Measurements from ENCODE around the gene TP63.

DNA sequence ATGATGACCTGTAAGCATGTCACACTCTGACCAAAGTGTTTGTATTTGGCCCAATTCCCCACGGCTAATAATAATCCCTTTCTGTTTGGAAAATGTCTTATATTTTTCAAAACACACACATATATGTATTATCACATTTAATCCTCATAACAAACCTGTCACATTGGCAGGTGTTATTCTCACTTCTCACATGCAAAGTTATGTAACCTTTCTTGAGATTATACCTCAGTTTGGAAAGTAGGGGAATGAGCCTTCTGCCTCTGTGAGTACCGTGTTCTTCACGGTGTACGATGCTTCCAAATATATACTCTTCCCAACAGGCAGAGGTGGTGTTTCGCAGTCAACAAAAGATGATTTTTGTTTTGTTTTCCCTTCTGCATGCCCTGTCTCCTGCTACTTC is 205.6 kb downstream of the TP63 start:
- TF ChIP-seq POLR2A (IDR thresholded peaks at IDR 0.05; ENCODE audit: low read depth, low read length), result no peak
- TF ChIP-seq TAF1 (IDR thresholded peaks at IDR 0.05; ENCODE audit: low read depth, low read length), result no peak

Measured in GM12891 (cell line).